HepG2 (cell line): ENCODE data around the gene PXT1. TPM values are rescaled to one million over a fixed set of nuclear protein-coding genes. Genes with fewer than 3 reads are reported as not detected.

Experiments
- ATF7 ChIP-seq, 2 experiments: fragments of 450-650 bp in 1 of 2; sonication (generic) in 1 of 2; formaldehyde crosslinking in 1 of 2; IDR thresholded peaks; 2 replicates each; pipeline versions ENCODE4 v1.4.0 to v1.6.1; 2016 to 2020; ENCODE audit warnings: antibody characterized with exemption in 1 of 2, mild to moderate bottlenecking in 1 of 2, missing genetic modification reagents in 1 of 2
- CREB1 ChIP-seq, 2 experiments: fragments of 450-650 bp in 1 of 2; IDR thresholded peaks; 2 replicates each; pipeline ENCODE4 v1.6.1; 2016 to 2017; ENCODE audit warnings: control low read depth in 1 of 2, mild to moderate bottlenecking in 1 of 2, missing compliant biosample characterization in 1 of 2, missing genetic modification characterization in 1 of 2
- GATAD1 ChIP-seq: IDR thresholded peaks from 2 replicates; pipeline ENCODE4 v1.6.1; 2016; ENCODE audit warnings: missing genetic modification reagents, missing compliant biosample characterization
- HOXA7 ChIP-seq: sonication (generic); formaldehyde crosslinking; IDR thresholded peaks from 2 replicates; pipeline ENCODE4 v1.8.1; 2022; ENCODE audit warnings: mild to moderate bottlenecking, missing genetic modification reagents, moderate library complexity
- KLF15 ChIP-seq: sonication (generic); formaldehyde crosslinking; IDR thresholded peaks from 2 replicates; pipeline ENCODE4 v1.8.1; 2023; ENCODE audit warnings: borderline replicate concordance, mild to moderate bottlenecking, inconsistent platforms, missing genetic modification reagents, mixed read lengths
- U2AF1 ChIP-seq: fragments of 200-400 bp; formaldehyde crosslinking; optimal IDR thresholded peaks from 2 replicates; pipeline ENCODE3; 2017; ENCODE audit warnings: mild to moderate bottlenecking, low read depth, low read length
- ZNF235 ChIP-seq: sonication (generic); formaldehyde crosslinking; IDR thresholded peaks from 2 replicates; pipeline ENCODE4 v1.8.1; 2023; ENCODE audit warnings: mild to moderate bottlenecking, missing genetic modification reagents, borderline replicate concordance
- ZNF747 ChIP-seq: sonication (generic); formaldehyde crosslinking; IDR thresholded peaks from 2 replicates; pipeline ENCODE4 v1.8.1; 2023; ENCODE audit warnings: missing genetic modification reagents, mild to moderate bottlenecking, borderline replicate concordance
- ZSCAN30 ChIP-seq: sonication (generic); formaldehyde crosslinking; IDR thresholded peaks from 2 replicates; pipeline ENCODE4 v1.5.0; 2020; ENCODE audit warnings: mild to moderate bottlenecking, missing genetic modification reagents
- polyA plus RNA-seq, 8 experiments: library from polyadenylated mRNA; depleted of rRNA in 3 of 8; stranded (reverse) in 7 of 8; unstranded in 1 of 8; fragments of >200 nt; fragmentation: Illumina TruSeq in 4 of 8; extraction: Trizol in 4 of 8; gene quantifications; 2 replicates each; pipeline versions ENCODE4 v1.2.1 to v1.2.3, GENCODE V29; 2011 to 2016; ENCODE audit warnings: low read depth in 4 of 8, missing spikeins in 1 of 8, mixed read lengths in 1 of 8; ENCODE audit not compliant: insufficient read depth in 1 of 8
- total RNA-seq, 5 experiments: library from RNA; depleted of rRNA; stranded (reverse); fragments of >200 nt; fragmentation: Illumina TruSeq; extraction: Trizol; gene quantifications; 2 replicates each; pipeline ENCODE4 v1.2.3, GENCODE V29; 2016; ENCODE audit warnings: low read depth in 1 of 5
- TF ChIP-seq, protein P1 (sequence below): sonication (generic); formaldehyde crosslinking; conservative IDR thresholded peaks from 2 replicates; pipeline ENCODE4 v1.4.0; 2020; ENCODE audit warnings: missing genetic modification reagents
- TF ChIP-seq, protein P2 (sequence below): sonication (generic); formaldehyde crosslinking; conservative IDR thresholded peaks from 2 replicates; pipeline ENCODE4 v1.8.0; 2022; ENCODE audit warnings: missing genetic modification reagents
- TF ChIP-seq, protein P3 (sequence below): sonication (generic); formaldehyde crosslinking; conservative IDR thresholded peaks from 2 replicates; pipeline ENCODE4 v1.4.0; 2020; ENCODE audit warnings: mild to moderate bottlenecking, missing genetic modification reagents, moderate library complexity
- TF ChIP-seq, protein P4 (sequence below): sonication (generic); formaldehyde crosslinking; IDR thresholded peaks from 2 replicates; pipeline ENCODE4 v1.5.0; 2020; ENCODE audit warnings: mild to moderate bottlenecking, missing genetic modification reagents, moderate library complexity
- TF ChIP-seq, protein P5 (sequence below): fragments of 450-650 bp; IDR thresholded peaks from 2 replicates; pipeline ENCODE4 v1.6.1; 2017

Gene PXT1
- total and polyA plus RNA-seq, 2 of the 13 experiments (the other 11 are each of a cell fraction or from before 2014, with no cell fraction given) = 0.04 TPM; not detected in 1

DNA sequence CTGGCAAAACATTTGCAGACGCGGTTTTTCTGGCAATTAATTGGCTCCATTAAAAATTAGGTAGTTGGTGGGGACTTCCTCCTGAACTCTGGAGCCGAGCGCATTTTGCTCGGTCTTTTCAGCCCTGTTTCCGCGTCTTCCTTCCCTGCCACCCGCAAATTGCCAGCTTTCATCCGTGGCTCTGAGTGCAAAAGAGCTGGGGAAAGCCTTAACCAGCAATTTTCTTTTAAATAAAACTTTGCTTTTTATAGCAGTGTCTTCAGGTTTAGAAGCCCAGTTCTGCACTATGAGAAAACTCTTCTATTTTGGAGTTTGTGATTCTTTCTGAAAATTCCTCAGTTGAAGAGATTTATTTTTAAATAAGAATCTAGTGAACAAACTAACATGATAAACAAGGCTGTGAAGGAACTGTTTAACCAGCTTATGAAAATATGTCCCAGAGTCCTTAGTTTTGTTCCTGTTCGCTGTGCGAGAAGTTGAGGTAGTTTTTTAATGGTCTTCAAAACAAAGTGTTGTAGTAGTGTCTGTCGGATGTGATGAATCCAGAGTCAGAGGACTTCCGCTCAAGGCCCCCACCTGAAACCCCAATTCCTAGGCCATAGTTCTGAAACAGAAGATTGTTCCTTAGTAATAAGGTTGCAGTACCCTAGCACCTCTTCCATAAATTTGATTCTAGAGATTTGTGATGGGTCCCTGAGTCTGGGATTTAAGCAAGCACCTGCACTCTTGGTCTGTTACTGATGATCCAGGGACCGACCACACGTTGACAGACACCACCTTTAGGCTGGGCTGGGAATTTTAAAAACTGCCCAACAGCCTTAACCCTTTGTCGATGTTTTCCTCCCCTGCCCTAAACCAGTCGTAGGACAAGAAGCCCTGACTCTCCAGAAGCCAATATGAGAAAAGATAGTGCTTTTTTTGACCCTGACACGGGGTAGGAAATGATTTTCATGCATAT, 1.1 kb upstream of the PXT1 start (continued):
- TF ChIP-seq, protein P1, sequence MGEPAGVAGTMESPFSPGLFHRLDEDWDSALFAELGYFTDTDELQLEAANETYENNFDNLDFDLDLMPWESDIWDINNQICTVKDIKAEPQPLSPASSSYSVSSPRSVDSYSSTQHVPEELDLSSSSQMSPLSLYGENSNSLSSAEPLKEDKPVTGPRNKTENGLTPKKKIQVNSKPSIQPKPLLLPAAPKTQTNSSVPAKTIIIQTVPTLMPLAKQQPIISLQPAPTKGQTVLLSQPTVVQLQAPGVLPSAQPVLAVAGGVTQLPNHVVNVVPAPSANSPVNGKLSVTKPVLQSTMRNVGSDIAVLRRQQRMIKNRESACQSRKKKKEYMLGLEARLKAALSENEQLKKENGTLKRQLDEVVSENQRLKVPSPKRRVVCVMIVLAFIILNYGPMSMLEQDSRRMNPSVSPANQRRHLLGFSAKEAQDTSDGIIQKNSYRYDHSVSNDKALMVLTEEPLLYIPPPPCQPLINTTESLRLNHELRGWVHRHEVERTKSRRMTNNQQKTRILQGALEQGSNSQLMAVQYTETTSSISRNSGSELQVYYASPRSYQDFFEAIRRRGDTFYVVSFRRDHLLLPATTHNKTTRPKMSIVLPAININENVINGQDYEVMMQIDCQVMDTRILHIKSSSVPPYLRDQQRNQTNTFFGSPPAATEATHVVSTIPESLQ = 0 out of 2 replicates have a peak, but pooled peaks have one; percentile 35
- 0 out of 2 replicates have a peak, but pooled peaks have one; percentile 58 for TF ChIP-seq ZSCAN30
- no peak for TF ChIP-seq ATF7 (IDR thresholded peaks at IDR 0.05)
- TF ChIP-seq ATF7 (CRISPR knock-in tag; IDR thresholded peaks at IDR 0.05) = no peak
- no peak for TF ChIP-seq ZNF235 (CRISPR knock-in tag)
- TF ChIP-seq GATAD1 = 0 out of 2 replicates have a peak, but pooled peaks have one; percentile 26
- TF ChIP-seq, protein P2, sequence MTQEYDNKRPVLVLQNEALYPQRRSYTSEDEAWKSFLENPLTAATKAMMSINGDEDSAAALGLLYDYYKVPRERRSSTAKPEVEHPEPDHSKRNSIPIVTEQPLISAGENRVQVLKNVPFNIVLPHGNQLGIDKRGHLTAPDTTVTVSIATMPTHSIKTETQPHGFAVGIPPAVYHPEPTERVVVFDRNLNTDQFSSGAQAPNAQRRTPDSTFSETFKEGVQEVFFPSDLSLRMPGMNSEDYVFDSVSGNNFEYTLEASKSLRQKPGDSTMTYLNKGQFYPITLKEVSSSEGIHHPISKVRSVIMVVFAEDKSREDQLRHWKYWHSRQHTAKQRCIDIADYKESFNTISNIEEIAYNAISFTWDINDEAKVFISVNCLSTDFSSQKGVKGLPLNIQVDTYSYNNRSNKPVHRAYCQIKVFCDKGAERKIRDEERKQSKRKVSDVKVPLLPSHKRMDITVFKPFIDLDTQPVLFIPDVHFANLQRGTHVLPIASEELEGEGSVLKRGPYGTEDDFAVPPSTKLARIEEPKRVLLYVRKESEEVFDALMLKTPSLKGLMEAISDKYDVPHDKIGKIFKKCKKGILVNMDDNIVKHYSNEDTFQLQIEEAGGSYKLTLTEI (CRISPR knock-in tag) = no peak
- TF ChIP-seq KLF15 (CRISPR knock-in tag) = no peak
- TF ChIP-seq, protein P3, sequence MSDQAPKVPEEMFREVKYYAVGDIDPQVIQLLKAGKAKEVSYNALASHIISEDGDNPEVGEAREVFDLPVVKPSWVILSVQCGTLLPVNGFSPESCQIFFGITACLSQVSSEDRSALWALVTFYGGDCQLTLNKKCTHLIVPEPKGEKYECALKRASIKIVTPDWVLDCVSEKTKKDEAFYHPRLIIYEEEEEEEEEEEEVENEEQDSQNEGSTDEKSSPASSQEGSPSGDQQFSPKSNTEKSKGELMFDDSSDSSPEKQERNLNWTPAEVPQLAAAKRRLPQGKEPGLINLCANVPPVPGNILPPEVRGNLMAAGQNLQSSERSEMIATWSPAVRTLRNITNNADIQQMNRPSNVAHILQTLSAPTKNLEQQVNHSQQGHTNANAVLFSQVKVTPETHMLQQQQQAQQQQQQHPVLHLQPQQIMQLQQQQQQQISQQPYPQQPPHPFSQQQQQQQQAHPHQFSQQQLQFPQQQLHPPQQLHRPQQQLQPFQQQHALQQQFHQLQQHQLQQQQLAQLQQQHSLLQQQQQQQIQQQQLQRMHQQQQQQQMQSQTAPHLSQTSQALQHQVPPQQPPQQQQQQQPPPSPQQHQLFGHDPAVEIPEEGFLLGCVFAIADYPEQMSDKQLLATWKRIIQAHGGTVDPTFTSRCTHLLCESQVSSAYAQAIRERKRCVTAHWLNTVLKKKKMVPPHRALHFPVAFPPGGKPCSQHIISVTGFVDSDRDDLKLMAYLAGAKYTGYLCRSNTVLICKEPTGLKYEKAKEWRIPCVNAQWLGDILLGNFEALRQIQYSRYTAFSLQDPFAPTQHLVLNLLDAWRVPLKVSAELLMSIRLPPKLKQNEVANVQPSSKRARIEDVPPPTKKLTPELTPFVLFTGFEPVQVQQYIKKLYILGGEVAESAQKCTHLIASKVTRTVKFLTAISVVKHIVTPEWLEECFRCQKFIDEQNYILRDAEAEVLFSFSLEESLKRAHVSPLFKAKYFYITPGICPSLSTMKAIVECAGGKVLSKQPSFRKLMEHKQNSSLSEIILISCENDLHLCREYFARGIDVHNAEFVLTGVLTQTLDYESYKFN (CRISPR knock-in tag) = no peak
- TF ChIP-seq CREB1 (IDR thresholded peaks at IDR 0.05) = no peak
- no peak for TF ChIP-seq CREB1 (CRISPR knock-in tag; IDR thresholded peaks at IDR 0.05)
- no peak for TF ChIP-seq HOXA7
- no peak for TF ChIP-seq ZNF747 (CRISPR knock-in tag)
- TF ChIP-seq, protein P4, sequence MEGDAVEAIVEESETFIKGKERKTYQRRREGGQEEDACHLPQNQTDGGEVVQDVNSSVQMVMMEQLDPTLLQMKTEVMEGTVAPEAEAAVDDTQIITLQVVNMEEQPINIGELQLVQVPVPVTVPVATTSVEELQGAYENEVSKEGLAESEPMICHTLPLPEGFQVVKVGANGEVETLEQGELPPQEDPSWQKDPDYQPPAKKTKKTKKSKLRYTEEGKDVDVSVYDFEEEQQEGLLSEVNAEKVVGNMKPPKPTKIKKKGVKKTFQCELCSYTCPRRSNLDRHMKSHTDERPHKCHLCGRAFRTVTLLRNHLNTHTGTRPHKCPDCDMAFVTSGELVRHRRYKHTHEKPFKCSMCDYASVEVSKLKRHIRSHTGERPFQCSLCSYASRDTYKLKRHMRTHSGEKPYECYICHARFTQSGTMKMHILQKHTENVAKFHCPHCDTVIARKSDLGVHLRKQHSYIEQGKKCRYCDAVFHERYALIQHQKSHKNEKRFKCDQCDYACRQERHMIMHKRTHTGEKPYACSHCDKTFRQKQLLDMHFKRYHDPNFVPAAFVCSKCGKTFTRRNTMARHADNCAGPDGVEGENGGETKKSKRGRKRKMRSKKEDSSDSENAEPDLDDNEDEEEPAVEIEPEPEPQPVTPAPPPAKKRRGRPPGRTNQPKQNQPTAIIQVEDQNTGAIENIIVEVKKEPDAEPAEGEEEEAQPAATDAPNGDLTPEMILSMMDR (CRISPR knock-in tag) = peak; percentile 58
- TF ChIP-seq, protein P5, sequence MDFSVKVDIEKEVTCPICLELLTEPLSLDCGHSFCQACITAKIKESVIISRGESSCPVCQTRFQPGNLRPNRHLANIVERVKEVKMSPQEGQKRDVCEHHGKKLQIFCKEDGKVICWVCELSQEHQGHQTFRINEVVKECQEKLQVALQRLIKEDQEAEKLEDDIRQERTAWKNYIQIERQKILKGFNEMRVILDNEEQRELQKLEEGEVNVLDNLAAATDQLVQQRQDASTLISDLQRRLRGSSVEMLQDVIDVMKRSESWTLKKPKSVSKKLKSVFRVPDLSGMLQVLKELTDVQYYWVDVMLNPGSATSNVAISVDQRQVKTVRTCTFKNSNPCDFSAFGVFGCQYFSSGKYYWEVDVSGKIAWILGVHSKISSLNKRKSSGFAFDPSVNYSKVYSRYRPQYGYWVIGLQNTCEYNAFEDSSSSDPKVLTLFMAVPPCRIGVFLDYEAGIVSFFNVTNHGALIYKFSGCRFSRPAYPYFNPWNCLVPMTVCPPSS = no peak
- TF ChIP-seq U2AF1 = no peak
